D721Med (cell line): ENCODE measurements around the gene SHISA4.
"Not testable (repeated sequence)": the region's sequence is repeated elsewhere in the genome, so short reads cannot be mapped to it uniquely, and the experiment has no call there.

Source experiments
- DNase-seq: peaks from one replicate; pipeline ENCODE4 v3.0.0; 2011; ENCODE audit warnings: low spot score; ENCODE audit not compliant: insufficient read length
- FAIRE-seq: peaks from 2 replicates; lab custom pipeline; 2011; peaks lifted over from hg19 to GRCh38; lab: Jason Lieb, UNC
- CTCF ChIP-seq: IDR thresholded peaks from 2 replicates; pipeline ENCODE4 v1.5.1; 2012; ENCODE audit warnings: mild to moderate bottlenecking, control low read depth; ENCODE audit not compliant: insufficient read depth; ENCODE audit errors: missing control alignments

The SHISA4 gene

GRCh38 chr1:201898992-201899391, 10.3 kb downstream of the SHISA4 start:
- no peak for TF ChIP-seq CTCF
- no peak for DNase-seq
- FAIRE-seq, result no peak

- DNase-seq (no peak), FAIRE-seq (no peak)
- TF ChIP-seq CTCF, result no peak
Observed at GRCh38 chr1:201899683-201900429, 11.2 kb downstream of the SHISA4 start.

- TF ChIP-seq CTCF, result no peak
- FAIRE-seq (no peak), DNase-seq (no peak)
Observed at GRCh38 chr1:201900476-201900875, 11.8 kb downstream of the SHISA4 start.

GRCh38 chr1:201901036-201901435, 12.3 kb downstream of the SHISA4 start:
- DNase-seq, FAIRE-seq: not testable (repeated sequence)

- no peak for DNase-seq
- no peak for TF ChIP-seq CTCF
- FAIRE-seq, result no peak
Observed at GRCh38 chr1:201902198-201902597, 13.5 kb downstream of the SHISA4 start.

- FAIRE-seq (no peak), DNase-seq (no peak)
- no peak for TF ChIP-seq CTCF
Observed at GRCh38 chr1:201903135-201903534, 14.4 kb downstream of the SHISA4 start.

GRCh38 chr1:201904579-201904978, 15.9 kb downstream of the SHISA4 start:
- no peak for TF ChIP-seq CTCF
- DNase-seq (no peak), FAIRE-seq (no peak)
